CD4-positive, alpha-beta T cell treated with Interferon alpha-2 for 1 hour (primary cell): ENCODE measurements around the gene TMSB4X.
A peak's percentile ranks its signal among the peaks of the same experiment; 100 is the strongest.
"Not testable (repeated sequence)": the region's sequence is repeated elsewhere in the genome, so short reads cannot be mapped to it uniquely, and the experiment has no call there.

ENCODE experiments used
- DNase-seq, 2 donors: peaks; one replicate each; pipeline ENCODE4 v3.0.0-alpha.2; 2020 to 2022

The TMSB4X gene

DNA sequence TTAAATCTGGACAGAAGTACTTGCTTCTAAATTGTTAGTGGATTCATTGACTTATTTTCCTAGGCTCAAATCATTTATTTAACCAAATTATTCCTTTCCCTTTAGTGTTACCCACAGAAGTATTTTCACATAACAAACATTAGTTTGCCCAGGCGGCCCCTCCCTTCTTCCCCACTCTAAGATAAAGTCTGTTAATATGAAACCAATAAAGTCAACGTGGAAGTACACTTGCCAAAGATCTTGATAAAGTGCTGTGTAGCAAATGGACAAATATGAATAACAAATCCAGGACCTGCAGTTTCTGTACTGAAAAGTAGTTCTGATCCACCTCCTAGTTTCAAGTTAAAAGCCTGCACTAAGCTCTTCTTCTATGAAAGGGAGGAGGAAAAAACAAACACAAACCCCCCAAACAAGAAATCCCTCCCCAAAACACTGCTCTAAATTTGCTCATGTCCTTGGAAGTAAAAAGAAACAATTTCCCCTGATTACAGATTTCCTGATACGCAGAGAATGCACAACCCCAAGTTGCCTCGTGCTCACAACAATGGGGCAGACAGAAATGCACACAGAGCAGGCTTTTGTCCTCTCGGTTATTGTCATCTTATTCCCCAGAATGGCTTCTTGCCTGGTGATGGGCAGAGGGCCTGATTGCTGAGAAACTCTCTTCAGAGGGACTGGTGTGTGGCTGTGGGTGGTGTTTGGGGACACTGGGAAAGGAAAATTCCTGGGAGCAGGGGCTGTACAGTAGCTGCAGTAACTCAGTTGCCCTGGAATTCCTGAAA lies 23.2 kb downstream of the TMSB4X start:
- DNase-seq, result peak in 1 of 2 donors; percentile 24

DNA sequence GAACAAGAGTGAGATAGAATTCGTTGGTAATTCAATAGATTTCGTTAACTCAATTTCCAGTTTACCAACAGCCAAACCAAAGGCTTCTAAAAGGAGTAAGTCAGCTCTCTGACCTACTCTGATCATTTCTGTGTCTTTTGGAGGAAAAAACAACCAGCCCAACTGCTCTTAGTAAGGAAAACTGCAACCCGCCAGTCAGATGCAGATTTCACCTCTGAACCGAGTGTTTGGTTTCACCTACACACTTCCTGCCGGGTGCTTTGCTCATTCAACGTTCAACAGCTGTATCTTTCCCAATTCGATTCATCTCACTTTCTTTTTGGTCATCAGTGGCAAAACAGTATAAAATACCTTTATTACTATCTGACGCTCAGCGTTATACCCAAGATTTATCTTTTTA lies 24.5 kb downstream of the TMSB4X start:
- peak; percentile 39 to 64 for DNase-seq

DNA sequence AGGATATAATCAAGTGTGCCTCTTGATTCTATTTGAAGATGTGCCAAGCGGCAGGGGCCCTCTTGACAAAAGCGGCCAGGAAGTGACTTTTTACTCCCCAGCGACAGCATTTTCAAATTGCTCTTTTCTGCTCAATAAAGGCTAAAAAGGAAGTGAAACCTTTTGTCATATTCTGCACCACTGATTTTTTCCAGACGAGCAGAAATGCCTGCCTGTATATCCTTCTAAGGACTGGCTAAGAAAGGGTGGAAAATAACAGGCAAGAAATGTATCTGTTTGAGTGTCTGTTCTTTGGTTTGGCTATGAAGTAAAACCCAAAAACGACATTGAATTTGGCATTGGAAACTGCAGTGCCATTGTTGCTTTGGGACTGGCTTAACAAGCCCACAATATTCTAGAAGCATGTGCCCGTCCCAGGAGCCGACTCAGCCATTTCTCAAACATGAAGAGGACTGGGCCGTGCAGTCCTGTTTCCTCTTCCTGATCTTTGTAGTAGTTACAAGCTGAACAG lies 25.4 kb downstream of the TMSB4X start:
- DNase-seq, result peak; percentile 52 to 65

DNA sequence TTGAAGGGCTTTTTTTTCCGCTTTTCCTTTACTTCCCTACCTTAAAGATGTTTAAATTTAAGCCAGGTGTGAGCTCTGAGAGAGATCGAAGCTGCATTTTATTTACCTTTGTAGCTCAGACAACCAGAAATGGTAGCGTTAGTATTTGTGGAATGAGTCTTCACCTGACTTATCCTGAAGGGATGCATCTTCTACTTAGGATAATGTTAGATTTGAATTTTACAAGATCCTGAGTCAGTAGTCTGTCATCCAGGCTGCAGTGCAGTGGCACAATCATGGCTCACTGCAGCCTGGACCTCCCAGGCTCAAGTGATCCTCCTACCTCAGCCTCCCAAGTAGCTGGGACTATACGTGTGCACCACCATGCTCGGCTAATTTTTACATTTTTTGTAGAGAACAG lies 26.2 kb downstream of the TMSB4X start:
- no peak for DNase-seq

DNA sequence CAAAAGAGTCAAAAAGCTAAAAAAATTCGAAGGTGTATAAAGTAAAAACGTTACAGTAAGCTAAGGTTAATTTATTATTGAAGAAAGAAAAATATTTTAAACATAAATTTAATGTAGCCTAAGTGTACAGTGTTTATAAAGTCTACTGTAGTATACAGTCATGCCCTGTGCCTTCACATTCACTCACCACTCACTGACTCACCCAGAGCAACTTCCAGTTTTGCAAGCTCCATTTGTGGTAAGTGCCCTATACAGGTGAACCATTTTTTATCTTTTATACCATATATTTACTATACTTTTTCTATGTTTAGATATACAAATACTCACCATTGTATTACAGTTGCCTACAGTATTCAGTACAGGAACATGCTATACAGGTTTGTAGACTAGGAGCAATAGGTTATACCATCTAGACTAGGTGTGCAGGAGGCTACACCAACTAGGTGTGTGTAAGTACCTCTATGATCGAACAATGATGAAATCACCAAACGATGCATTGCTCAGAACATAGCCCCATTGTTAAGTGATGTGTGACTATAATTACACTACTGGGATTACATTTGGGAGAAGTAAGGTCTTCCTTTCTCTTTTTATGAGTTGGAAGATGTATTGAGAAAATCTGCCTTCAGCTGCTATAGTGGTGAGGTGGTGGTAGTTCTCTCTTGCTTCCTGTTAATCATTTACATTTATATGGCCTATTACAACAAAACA lies 27.2 kb downstream of the TMSB4X start:
- no peak for DNase-seq

DNA sequence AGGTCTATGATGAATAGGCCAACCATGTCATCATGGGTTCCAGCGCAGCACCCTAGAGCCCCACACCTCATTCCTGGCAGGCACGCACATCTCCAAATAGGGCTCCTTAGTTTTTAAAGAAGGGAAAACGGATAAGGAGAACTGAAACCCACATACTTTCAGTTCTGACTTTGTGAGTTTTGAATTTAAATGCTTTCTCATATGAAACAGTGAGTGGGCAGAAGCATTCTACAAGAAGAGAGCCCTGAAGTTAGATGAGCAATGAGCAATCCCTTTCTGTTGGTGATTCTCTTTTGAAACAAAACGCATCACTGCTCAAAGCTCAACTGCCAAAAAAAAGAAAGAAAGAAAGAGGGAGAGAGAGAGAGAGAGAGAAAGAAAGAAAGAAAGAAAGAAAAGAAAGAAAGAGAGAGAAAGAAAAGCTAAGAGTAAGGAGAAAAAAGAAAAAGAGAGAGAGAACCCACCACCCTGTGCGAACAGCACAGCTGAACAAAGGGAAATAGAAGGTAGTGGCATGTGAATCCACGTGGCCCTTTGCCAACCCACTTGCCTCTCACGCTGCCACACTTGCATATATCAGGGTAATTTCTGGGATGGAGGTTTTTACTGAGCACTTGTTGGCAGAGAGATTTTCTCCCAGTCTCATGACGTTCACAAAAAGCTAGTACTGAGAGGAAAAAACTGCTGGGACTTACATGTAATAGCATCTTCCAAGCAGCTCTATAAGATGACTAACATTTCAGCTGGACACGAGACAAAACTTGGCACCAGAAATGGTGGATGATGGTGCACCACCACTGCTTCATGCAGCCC lies 31.0 kb downstream of the TMSB4X start:
- peak in 1 of 2 donors; percentile 21 for DNase-seq

DNA sequence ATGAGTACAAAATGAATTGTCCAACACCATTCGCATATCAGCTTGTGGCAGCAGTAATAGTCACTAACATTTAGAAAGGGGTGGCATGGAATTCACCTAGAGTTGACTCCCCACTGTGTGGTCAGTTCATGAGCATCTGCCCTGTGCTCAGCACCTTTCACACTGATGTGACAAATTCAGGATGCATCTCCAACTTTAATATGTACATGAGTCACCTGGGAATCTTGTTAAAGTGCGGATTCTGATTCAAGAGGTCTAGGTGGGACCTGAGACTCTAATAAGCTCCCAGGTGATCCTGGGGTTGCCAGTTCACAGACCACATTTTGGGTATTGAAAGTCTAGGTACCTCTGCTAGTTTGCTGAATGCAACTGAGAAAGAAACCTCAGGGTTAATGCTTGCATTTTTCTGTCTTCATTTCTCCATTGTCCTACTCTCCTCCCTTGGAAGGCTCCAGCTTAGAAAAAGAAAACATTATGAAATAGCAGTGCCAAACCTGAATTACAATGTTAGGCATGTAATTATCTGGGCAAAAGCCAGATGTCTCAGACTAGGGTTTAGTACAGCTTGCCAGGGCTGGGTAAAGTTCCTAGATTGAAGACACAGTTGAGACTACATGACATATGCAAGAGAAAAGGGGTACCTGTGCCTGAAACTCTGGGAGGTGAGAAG lies 32.7 kb downstream of the TMSB4X start:
- no peak for DNase-seq

DNA sequence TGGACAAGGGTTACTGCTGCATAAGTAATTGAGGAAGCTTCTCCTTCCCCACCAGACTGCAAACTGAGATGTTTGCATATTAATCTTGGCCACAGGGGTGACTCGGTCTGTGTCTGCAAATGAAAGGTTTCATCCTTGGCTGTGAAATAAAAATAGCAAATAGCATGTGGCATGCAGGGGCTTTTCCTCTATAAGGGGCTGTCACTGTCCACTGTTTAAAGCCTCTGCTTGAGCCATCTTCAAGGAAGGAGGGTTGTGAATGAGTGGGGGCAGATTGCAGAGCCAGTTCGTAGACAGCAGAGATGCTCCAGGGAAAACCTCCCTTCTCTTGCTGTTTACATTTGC lies 33.3 kb downstream of the TMSB4X start:
- DNase-seq, result no peak

DNA sequence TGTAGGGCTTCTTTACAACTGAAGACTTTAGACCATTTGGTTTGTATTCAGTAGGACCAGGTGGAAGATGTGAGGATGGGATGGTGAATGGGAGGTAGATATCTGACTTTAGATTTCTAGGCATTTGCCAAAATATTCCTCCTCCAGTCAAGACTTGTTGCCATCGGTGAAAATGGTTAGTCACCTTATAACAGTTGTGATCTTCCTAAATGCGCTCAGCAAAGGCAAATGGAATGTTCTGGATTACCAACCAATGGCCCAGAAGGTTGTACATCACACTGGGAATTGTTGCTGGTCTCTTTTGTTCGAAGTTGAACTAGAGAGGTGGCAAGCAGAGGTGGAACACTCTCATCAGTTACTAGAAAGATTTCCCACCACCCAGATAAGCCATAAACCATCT lies 33.9 kb downstream of the TMSB4X start:
- DNase-seq, result no peak

DNA sequence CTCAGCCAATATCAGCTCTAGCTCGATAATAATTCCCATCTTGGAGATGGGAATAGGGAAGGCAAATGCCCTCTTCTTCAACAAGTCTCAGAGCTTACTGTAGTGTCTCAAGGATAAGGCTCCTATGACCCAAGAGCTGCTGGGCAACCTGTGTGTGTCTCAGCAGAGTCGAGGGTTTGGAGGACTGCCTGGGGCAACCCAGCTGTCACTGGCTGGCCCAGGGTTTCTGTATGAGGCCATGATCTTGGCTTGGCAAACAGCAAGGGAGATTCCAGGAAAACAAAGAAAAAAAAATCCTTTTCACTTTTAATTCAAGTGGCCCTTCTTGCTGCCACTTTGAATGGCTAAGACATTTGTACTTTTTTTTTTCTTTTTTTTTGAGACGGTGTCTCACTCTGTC lies 34.4 kb downstream of the TMSB4X start:
- no peak for DNase-seq

DNA sequence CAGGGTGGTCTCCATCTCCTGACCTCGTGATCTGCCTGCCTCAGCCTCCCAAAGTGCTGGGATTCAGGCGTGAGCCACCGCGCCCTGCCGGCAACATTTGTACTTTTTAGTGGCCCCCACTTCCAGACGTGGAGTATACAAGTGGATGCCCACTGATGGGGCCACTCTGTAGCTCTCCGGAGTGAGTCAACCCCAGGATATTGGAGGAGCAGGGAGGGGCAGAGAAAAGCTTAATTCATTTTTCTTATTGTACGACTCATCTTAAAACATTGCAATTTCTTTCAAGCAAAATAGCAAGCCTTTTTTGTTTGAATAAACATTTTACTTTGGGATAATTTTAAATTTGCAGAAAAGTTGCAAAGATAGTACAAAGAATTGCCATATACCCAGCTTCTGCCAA lies 34.9 kb downstream of the TMSB4X start:
- DNase-seq, result no peak

DNA sequence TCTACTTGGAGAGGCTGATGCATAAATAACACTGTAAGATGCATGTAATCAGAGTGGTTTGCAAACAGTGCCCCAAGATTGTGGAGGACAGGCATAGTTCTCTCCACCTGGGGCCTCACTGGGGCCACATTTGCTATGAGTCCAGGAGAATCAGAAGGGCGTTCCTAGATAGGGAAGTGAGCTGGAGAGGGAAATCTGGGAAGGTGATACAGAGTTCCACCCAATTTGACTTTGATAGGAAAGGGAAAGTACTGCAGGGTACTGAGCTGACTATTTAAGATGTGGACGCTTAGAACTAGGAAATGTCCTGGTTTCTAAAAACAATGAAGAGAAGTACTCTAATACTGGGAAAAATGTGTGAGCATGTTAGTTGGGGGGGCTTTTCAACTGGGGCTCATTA lies 35.6 kb downstream of the TMSB4X start:
- DNase-seq, result no peak

DNA sequence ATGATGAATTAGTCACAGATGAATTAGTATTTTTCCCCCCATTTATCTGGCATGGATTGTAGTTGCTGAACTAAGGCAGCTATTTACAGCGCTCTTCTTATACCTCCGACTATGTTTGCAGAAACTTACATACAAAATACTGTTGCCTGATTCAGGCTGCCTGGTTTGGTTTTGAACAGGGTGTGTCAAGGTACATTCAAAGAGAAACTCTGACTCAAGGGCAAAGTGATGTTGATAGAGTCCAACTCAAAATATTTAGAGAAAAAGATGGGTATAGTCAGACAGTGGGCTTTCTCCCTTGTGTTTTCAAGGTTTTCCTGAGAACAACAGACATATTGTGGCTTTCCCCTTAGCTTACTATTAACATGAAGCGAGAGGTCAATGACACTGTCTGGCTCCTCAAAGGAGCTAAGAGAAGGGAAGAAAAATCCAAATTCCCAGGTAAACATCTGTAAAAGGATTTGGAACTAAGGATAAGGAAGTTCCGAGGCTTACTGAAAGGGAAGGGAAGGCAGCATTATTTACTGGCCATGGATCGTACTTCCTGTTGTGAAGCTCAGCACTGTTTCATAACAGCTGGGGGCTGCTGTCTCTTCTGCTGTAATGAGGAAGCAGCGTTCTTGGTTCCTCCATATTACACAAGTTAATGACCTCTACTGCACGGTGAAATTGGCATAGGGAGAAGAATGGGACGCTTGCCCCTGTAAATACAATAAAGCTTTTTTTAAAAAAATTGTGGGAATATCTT lies 38.6 kb downstream of the TMSB4X start:
- DNase-seq, result peak; percentile 40 to 50

DNA sequence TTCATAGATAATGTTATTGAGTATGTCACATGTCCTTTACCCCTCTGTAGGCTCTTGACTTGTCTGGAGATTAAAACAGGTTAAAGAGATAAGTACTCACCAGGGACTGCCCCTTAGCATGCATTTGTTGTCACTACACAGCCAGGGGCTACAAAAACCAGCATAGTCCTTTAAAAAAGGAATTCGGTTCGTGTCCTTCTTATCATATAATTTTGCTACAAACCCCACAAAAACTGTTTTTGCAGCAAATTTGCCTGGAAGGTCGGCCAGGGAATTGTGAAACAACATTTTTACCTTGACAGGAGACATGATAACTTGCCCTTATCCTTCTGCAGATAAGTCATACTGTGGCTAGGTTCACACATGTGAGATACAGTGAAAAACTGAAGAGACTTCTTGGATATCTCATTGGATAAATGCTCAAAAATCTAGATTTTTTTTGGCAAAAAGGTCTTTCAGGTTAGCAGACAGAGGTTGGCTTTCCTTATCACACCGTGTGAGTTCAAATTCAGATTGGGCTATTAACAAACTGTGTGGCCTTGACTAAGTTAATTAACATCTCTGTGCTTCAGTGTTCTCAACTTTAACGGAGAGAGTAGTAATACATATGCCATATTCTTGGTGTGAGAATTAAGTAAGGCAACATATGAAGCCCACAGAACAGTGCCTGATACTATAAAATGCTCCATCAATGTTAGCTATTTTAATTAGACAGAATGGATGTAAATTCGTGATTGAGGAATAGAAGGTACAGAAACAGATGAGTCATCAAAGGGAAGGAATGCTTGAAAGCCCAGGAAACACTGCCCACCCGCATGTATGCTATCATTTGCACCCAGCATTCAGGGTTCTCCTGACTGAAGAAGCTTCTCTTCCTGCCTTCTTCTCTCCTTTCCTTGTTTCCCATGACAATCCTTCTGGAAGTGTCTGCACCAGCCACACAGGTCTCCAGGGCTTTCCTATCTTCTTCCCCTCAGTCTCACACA lies 39.5 kb downstream of the TMSB4X start:
- DNase-seq, result no peak

DNA sequence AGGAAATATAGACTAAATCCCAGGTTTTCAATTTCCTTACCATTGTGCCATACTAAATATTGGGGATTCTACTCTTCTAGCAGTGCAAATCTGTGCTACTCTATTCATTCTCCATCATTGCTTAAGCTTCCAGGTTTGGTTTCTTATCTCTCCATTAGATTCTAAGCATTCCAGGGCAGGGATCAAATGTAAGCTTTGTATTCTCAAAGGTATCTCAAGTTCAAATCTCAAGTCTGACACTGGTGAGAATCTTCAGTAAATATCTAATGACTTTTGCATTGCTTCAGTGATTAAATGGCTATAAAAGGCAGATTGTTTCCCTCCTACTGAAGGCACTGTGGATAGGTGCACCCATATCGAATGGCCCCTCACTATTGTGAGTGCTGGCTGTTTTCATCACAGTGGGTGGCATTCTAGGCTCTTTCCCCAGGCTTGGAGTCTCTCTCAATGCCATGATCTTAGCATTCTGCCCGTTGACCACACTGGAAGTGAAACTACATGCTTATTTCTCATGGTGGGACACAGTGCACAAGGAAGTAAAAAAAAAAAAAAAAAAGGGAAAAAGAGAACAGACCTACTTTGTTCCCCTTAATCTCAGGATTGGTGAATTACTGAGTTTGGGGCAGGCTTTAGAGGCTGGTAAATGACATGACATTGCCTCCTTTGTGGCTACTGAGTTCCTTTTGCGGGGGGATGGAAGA lies 40.8 kb downstream of the TMSB4X start:
- DNase-seq, result no peak

DNA sequence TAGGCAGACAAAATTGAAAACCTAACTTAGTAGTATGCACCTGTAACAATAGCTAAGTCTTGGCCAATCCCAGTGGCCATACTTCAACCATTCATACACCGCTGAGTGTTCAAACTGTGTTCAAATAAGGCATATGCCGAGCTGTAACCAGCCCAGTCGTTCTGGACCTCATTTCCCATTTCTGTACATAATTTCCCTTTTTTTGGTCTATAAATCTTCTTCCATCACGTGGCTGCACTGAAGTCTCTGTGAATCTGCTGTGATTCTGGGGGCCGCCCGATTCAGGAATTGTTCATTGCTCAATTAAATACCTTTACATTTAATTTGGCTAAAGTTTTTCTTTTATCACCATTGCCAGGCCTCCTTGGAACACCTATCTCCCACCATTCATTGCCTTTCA lies 41.8 kb downstream of the TMSB4X start:
- not testable (repeated sequence) for DNase-seq

DNA sequence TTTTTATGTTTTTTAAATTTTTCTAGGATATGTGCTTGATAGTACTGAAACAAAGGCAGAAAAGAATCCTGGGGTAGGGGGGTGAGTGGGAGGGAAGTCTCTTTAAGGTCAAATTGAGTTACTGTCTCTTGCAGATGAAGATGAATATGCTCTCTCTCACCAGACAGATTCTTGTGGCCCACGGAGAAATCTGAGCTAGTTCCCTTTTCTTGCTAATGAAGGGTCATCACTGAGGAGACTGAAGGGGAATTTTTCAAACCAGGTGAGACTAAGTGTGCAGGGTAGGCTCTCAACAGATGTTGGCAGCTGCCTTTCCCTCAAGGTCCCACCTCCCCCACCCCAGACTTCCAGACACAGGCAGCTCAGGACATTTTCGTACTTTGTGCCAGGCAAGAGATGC lies 48.0 kb downstream of the TMSB4X start:
- no peak for DNase-seq

DNA sequence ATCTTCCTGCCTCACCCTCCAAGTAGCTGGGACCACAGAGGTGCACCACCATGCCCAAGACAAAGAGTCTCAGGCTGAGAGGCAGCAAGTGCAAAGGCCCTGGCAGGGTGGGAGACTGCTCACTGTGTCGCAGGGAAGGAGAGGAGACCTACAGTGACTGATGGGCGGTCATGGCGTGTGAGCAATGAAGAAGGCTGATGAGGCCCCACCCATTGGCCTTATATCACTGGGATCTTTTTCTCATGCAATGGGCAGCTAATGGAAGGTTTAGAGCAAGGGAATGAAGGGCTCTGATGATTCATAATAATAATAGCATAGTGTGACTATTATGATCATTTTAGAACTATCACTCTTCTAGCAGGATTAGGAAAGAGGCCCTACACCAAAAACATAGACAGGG lies 48.7 kb downstream of the TMSB4X start:
- DNase-seq, result no peak

DNA sequence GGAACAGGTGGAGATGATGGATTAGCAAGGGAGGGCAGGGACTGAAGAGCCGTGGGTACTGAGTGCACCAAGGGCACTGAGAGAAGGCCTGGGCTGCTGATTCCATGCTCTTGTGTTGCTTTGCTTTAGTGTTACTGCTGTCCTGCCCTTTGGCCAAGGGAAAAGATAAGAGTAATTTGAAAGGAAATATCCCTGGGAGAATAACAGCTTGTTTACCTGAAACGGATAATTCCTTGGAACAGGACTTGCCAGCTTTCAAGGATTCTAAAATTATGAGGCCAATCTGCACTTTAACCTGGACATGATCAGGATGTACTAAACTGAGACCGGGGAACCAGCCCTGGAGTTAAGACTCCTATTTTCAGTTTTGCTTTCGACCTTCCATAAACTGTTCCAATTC lies 49.1 kb downstream of the TMSB4X start:
- no peak for DNase-seq

DNA sequence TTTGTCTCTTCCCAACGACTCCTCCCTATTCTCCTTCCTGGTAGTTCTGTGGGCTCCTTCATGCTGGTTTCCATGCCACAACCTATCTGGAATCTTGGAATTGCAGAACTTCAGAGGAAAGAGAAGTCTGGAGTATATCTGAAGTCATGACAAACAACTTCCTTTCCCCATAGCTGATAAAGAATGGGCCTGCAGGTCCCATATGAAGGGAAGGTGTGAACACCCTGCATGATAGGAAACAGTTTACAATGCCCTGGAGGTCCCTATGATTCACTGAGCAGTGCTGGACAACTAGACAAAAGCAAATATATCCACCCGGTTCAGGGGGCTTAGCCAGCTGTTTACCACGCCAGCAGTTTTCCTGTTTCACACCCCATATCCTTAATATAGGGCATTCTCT lies 50.1 kb downstream of the TMSB4X start:
- no peak for DNase-seq
